ENCODE measurements around the gene PHLDB2. TPM values are rescaled to one million over a fixed set of nuclear protein-coding genes. Genes with fewer than 3 reads are reported as not detected.
A peak's percentile ranks its signal among the peaks of the same experiment; 100 is the strongest.

PHLDB2 gene
- total RNA-seq, 4 donors from 2014 or later, result 23.5 to 81.5 (median 26.2) TPM

GRCh38 chr3:111857474-111857873 lies 1.6 kb upstream of the PHLDB2 start:
- TF ChIP-seq POLR2A (IDR thresholded peaks at IDR 0.05), result no peak
- TF ChIP-seq CTCF (IDR thresholded peaks at IDR 0.05), result no peak
- H3K4me3 ChIP-seq (ENCODE audit: low read depth, poor library complexity, severe bottlenecking), result no peak overlapping the region
- WGBS, 2 donors, result 57 to 59% methylated on average over 6 of the region's 6 CpGs
- intact Hi-C loops (cut with DNase I; ENCODE audit: low total_unique reads), result no loop called here
- DNase-seq (ENCODE audit: low spot score in 2 of 2), result no peak

- no peak for TF ChIP-seq POLR2A (IDR thresholded peaks at IDR 0.05)
- TF ChIP-seq CTCF (IDR thresholded peaks at IDR 0.05), result no peak
- WGBS, 2 donors, result 23 to 28% methylated on average over 10 of the region's 10 CpGs
- no peak for DNase-seq (ENCODE audit: low spot score in 2 of 2)
- intact Hi-C loops (cut with DNase I; ENCODE audit: low total_unique reads), result no loop called here
- H3K4me3 ChIP-seq (ENCODE audit: low read depth, poor library complexity, severe bottlenecking), result no peak overlapping the region
Observed at GRCh38 chr3:111858642-111859041, 423 bp upstream of the PHLDB2 start.

GRCh38 chr3:111859974-111860859 lies 1.2 kb downstream of the PHLDB2 start:
- DNase-seq (ENCODE audit: low spot score in 2 of 2), result peak; percentile 88 to 95
- H3K4me3 ChIP-seq (ENCODE audit: low read depth, poor library complexity, severe bottlenecking), result peak overlapping the region; percentile 74

GRCh38 chr3:111861391-111861790 lies 2.3 kb downstream of the PHLDB2 start:
- no peak overlapping the region for H3K4me3 ChIP-seq (ENCODE audit: low read depth, poor library complexity, severe bottlenecking)
- 25 to 28% methylated on average over 7 of the region's 7 CpGs for WGBS, 2 donors
- TF ChIP-seq CTCF (IDR thresholded peaks at IDR 0.05) (no peak), POLR2A (IDR thresholded peaks at IDR 0.05) (no peak)
- DNase-seq (ENCODE audit: low spot score in 2 of 2), result no peak
- intact Hi-C loops (cut with DNase I; ENCODE audit: low total_unique reads), result loop anchor here (5.0 to 10.0 kb wide), 2 partner anchors 103 to 139 kb away; no protein-coding TSS in a partner anchor

More at GRCh38 chr3:111859974-111860859, 1.2 kb downstream of the PHLDB2 start:
- WGBS, 2 donors, result 0 to 1% methylated on average over 35 of the region's 35 CpGs
- intact Hi-C loops (cut with DNase I; ENCODE audit: low total_unique reads), result loop anchor here (5.0 to 10.0 kb wide), 2 partner anchors 105 to 138 kb away; no protein-coding TSS in a partner anchor
- TF ChIP-seq CTCF (IDR thresholded peaks at IDR 0.05) (peak in 1 of 3 donors; percentile 49), POLR2A (IDR thresholded peaks at IDR 0.05) (no peak)

GRCh38 chr3:111862415-111862814 lies 3.4 kb downstream of the PHLDB2 start:
- intact Hi-C loops (cut with DNase I; ENCODE audit: low total_unique reads), result loop anchor here (5.0 to 10.0 kb wide), 2 partner anchors 102 to 140 kb away; no protein-coding TSS in a partner anchor
- 64 to 74% methylated on average over 5 of the region's 5 CpGs for WGBS, 2 donors
- no peak overlapping the region for H3K4me3 ChIP-seq (ENCODE audit: low read depth, poor library complexity, severe bottlenecking)
- no peak for TF ChIP-seq CTCF (IDR thresholded peaks at IDR 0.05)
- no peak for TF ChIP-seq POLR2A (IDR thresholded peaks at IDR 0.05)
- DNase-seq (ENCODE audit: low spot score in 2 of 2), result no peak

All from lower leg skin (tissue), 4 donors.